ENCODE results near the gene GLIPR2. TPM values are rescaled to one million over a fixed set of nuclear protein-coding genes. Genes with fewer than 3 reads are reported as not detected.
A peak's percentile ranks its signal among the peaks of the same experiment; 100 is the strongest.
"Not testable (repeated sequence)": the region's sequence is repeated elsewhere in the genome, so short reads cannot be mapped to it uniquely, and the experiment has no call there.

The GLIPR2 gene, protein sequence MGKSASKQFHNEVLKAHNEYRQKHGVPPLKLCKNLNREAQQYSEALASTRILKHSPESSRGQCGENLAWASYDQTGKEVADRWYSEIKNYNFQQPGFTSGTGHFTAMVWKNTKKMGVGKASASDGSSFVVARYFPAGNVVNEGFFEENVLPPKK
- 10 to 100 TPM; 52.2 to 74.9 TPM for total RNA-seq
- long read RNA-seq, donor 1, transcript GLIPR2-202 (5 exons, 1,890 nt) = major isoform, 28 of 42 reads
- long read RNA-seq, donor 1, partial matches to known transcripts = 13 of 42 reads
- long read RNA-seq, donor 1, other reads (novel, unspliced or antisense) = 1 of 42 reads
- long read RNA-seq, donor 2, transcript GLIPR2-202 (5 exons, 1,890 nt) = major isoform, 50 of 73 reads
- long read RNA-seq, donor 2, partial matches to known transcripts = 17 of 73 reads
- long read RNA-seq, donor 2, other reads (novel, unspliced or antisense) = 6 of 73 reads

DNA sequence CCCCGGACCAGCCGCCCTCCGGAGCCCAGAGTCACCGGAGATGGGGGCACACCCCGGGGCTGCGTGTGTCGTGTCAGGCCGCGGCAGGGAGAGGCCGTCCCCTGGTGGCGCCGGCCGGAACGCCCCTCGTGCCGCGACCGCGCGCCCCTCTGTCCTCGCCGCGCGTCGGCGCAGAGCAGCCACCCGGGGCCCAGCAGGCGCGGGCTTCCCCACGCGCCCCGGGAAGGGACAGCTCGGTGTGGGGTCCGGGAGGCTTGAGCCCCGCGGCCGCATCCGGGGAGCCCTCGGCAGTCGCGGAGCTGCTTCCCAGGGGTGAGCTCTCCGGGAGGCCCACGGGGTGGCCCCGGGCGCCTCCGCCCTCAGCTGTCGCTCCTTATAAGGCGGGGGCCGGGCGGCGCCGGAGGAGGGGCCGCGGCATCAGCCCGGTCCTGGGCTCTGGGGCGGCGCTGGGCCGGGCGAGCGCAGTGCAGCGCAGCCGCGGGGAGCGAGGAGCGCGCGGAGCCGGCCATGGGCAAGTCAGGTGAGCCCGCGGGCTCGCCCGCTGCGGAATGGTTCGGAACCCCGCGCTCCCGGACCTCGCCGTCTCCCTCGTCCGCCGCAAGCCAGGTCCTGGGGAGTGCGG is at the start of gene GLIPR2:
TSS of gene GLIPR2 (plus strand) at position 462 of the 622 bp plus-strand sequence. CDS start at position 508, 46 bp downstream.
- intact Hi-C loops (cut with DNase I) = no loop called here
- peak; percentile 94 for DNase-seq (ENCODE audit: low spot score)

DNA sequence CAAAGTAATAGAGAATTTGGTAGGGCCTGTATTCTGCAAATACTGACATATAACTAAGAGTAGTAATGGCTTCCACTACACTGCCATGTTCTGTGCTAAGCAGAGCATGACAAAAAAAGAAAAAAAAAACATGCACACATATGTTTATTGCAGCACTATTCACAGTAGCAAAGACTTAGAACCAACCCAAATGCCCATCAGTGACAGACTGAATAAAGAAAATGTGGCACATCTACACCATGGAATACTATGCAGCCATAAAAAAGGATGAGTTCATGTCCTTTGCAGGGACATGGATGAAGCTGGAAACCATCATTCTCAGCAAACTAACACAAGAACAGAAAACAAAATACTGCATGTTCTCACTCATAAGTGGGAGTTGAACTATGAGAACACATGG is 49.5 kb upstream of the GLIPR2 start:
- intact Hi-C loops (cut with DNase I) = loop anchor here in 1 of 2 donors (5.0 kb wide), 1 partner anchor 330 kb away; no protein-coding TSS in a partner anchor

DNA sequence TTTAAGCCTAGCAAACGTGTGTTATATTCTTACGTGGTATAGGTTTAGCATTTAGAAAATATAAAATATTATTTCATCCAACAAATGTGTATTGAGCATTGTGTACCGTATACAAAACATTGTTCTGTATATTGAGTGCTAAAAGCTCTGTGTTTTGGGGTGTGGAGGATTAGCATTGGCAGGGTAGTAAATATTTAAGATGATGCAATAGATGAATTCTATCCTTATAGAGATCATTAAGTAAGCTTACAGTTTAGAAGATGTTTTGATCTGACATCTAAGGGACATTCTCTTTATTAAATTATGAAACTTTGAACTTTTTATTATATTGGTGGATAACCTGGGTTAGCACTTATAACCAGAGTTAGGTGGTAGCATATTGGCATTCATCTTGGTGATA is 48.5 kb upstream of the GLIPR2 start:
- intact Hi-C loops (cut with DNase I) = loop anchor here in 1 of 2 donors (5.0 kb wide), 1 partner anchor 329 kb away; no protein-coding TSS in a partner anchor
- DNase-seq (ENCODE audit: low spot score) = no peak

More for the DNA sequence above, 49.5 kb upstream of the GLIPR2 start:
- not testable (repeated sequence) for DNase-seq (ENCODE audit: low spot score)

DNA sequence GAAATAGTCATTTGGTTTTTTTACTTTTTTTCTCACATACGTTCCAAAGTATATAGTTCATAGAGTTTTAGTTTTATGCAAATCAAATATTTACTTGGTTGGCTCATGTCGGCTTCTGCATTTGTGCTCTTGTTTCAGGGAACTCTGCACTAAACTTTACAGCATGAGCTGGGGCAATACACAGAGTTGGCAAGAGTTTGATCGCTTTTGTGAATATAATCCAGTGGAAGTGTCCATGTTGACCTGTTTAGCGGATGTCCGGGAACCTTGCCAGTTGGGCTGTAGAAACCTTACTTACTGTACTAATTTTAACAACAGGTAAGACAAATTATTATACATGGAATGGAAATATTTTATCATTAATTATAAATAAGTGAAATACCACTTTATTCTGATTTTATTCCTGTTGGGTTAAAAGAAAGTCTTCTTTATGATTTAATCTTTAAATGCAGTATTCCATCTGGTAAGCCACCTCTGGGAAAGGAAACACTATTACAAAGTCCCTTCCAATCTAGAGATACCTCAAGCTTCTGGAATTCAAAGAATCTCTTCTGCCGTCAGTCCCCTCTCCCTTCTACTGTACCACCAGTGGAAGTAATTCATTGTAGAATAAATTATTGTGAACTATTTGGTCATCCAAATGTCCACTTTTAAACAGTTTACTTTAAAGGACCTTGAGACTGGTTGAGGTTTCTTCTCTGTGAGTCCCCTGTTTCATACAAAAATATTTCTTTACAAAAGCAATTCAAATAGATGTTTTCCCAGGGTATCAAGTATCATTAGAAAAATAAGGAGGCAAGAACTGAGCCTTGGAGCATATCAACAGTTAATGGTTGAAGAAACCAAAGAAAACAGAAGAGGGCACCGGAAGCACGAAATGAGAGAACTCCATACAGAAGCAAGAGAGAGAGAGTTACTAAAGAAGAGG is 45.2 kb upstream of the GLIPR2 start:
- intact Hi-C loops (cut with DNase I) = no loop called here
- DNase-seq (ENCODE audit: low spot score) = no peak

DNA sequence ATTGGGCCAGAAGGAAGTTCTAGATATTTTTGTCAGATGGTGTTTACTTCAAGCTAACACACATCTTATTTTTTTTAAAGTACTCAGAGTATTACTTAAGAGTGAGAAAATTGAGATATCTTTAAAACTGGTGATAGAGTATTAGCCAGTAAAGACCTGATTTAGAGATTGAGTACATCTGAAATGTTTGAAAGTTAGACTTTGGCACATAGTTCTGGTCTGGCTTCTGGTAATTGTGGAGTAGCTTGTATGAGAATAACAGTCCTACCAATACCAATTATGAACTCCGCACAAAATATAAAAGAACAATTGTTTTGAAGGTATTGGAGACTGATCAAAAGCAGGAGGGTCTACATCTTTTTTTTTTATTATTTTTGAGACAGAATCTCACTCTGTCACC is 44.5 kb upstream of the GLIPR2 start:
- intact Hi-C loops (cut with DNase I) = no loop called here

DNA sequence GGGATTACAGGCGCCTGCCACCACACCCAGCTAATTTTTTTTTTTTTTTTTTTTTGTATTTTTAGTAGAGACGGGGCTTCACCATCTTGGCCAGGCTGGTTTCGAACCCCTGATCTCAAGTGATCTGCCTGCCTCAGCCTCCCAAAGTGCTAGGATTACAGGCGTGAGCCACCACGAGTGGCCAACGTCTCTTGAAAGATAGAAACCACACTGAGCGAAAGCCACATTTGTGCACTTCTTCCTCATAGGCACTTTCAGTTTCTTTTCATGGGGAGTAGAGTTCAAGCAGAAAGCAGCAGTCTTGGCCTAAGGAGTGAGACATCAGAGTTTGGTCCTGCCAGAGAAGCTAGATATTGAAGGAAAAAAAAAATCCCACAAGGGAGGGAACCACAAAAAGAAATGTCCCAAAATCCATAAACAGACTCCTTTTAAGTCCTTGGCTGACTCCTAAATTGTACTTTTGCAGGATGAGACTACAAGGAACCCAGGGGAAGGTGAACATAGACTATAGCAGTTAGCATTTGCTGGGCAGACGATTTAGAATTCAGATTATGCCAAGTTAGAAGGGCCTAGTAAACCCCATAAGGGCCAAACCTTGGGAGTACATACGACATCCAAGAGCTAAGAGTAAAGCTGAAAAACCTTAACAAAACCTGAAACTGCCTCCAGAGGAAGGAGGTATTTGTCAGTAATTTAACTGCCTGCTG is 43.9 kb upstream of the GLIPR2 start:
- intact Hi-C loops (cut with DNase I) = no loop called here
- DNase-seq (ENCODE audit: low spot score) = no peak

More for the DNA sequence above, 44.5 kb upstream of the GLIPR2 start:
- DNase-seq (ENCODE audit: low spot score) = no peak

DNA sequence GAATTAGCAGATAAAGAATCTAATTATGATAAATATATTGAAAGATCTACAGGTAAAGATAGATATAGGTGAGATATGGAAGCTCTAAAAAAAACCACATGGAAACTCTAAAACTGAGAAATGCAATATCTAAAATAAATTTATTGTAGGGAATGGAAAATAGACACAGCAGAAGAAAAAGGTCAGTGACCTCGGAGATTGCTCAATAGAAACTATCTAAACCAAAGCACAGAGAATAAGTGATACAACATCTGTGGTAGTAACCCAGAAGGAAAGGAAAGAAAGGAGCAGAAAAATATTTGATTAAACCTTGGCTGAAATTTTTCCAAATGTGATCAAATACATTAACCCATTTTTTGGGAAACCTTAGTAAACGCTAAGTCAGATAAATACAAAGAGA is 43.1 kb upstream of the GLIPR2 start:
- intact Hi-C loops (cut with DNase I) = no loop called here
- no peak for DNase-seq (ENCODE audit: low spot score)

DNA sequence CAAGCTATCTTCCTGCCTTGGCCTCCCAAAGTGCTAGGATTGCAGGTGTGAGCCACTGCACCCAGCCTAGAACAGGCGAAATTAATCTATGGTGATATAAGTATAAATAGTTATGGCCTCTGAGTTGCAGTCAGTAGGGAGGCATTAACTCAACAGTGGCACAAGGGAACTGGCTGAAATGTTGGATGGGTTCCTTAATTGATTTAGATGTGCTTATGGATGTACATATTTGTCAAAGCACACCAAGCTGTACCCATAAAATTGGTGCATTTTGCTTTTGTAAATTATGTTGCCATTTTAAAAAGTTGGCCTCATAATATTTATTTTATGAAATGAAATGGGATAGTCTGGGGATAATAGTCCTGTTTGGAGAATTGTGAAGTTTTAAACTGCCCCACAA is 36.8 kb upstream of the GLIPR2 start:
- intact Hi-C loops (cut with DNase I) = no loop called here
- DNase-seq (ENCODE audit: low spot score) = no peak

DNA sequence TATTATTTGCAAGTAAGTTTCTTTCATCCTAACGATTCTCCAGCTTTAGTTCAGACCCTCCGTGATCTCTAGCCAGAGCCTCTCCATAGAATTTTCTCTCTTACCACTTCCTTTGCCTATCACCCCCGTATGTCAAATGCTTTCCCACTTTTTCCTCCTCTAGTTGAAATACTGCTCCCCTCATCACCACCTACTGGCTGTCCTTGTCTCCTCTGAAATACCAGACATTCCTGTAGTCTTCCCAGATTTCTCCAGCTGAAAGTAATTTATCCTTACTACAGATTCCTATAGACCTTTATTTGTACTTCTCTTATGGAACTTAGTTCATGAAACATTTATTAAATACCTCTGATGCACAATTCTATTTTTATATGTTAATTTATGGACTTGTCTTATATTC is 36.0 kb upstream of the GLIPR2 start:
- intact Hi-C loops (cut with DNase I) = no loop called here
- DNase-seq (ENCODE audit: low spot score) = no peak

DNA sequence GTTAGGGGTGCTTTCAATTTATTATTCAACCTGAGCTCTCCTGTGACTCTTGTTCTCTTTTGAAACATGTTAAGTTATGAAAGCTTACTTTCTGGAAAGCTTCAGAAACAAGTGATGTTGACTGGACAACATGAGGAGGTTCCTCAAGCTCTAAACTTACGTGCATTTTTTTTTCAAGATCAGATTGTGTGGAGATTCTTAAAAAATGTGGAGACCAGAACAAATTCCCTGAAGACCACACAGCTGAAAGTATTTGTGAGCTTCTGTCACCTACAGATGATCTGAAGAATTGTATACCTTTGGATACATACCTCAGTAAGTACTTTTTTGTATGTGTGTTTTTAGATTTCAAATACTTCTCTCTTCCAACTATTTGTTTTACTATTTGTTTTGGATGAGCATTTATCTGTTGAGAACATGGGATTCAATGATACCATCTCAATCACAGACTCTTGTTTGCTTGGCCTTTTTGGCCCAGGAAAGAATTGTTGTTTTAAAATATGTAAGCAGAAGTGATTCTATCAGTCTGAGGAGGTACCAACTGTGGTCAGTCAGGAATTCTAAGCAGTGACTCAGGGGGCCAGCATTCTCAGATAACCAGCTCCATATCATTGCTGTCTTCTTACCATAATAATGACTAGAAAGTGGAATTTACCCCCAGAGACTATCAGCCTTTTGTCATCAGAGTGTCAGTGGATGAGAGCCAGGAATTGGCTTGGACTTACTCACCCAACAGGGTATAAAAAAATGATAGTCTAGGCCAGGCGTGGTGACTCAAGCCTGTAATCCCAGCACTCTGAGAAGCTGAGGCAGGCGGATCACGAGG is 34.4 kb upstream of the GLIPR2 start:
- intact Hi-C loops (cut with DNase I) = loop anchor here in 1 of 2 donors (2.0 kb wide), 1 partner anchor 65 kb away; no protein-coding TSS in a partner anchor
- no peak for DNase-seq (ENCODE audit: low spot score)

DNA sequence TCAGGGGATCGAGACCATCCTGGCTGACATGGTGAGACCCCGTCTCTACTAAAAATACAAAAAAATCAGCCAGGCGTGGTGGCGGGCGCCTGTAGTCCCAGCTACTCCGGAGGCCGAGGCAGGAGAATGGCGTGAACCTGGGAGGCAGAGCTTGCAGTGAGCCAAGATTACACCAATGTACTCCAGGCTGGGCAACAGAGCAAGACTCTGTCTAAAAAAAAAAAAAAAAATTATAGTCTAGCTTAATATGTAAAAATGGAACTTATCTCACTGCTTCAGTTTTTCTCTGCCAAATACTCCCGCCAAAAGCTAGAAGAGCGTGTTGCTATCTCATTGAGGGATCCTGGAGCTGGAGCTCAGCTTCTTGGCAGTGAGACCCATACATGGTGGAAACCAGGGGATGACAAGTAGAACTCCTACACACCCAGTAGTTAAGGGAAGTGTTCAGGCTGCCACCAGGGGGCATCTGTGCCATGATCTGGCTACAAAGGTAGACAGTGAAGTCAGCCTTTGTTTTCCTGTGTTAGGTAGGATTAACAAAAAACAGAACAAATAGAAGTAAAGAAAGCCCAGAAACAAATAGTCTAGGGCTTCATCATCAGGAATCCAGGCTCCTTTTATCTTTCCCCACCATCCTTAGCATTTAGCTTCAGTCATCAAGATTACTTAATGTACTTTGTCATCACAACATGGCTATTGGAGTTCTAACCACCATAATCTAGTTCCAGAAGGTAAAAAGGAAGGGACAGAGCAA is 33.6 kb upstream of the GLIPR2 start:
- DNase-seq (ENCODE audit: low spot score) = peak; percentile 94
- intact Hi-C loops (cut with DNase I) = loop anchor here in 1 of 2 donors (2.0 kb wide), 1 partner anchor 64 kb away; no protein-coding TSS in a partner anchor

DNA sequence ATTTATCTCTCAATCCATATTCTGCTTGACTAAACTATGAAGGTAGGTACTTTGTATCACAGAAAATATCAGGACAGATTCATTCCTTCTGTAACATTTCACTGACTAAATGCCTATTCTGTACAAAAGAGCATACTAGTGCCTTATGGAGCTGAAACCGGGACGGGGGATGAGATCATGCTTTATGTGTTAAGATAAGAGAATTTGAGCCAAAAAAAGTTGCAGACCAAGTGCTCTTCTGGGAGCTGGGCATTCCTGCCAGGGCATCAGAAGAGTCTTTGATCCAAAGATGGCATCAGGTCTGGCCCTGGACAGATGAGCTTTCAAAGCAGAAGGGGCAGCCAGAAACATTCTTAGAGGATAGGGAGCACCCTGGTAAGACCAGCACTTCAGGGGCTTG is 27.5 kb upstream of the GLIPR2 start:
- no peak for DNase-seq (ENCODE audit: low spot score)
- intact Hi-C loops (cut with DNase I) = loop anchor here in 1 of 2 donors (5.0 kb wide), 1 partner anchor 1677 kb away; no protein-coding TSS in a partner anchor

DNA sequence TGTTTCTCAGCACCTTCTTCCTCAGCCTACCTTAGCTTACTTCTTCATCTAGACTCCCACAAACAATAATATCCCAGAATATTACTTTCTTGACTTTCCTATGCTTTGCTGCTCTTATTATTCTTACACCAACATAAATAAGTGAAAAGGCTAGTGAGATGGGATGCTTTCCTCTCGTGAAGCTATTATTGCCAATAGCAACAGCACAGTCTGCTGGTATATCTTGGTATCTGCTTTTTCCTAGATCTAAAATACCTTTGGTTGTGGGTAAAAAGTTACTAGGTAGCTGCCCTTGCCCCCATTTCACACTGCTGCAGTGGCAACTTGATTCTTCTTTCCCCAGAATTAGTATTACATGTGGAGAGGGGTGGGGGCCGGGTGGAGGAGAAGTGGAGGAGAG is 26.1 kb upstream of the GLIPR2 start:
- DNase-seq (ENCODE audit: low spot score) = no peak
- intact Hi-C loops (cut with DNase I) = no loop called here

DNA sequence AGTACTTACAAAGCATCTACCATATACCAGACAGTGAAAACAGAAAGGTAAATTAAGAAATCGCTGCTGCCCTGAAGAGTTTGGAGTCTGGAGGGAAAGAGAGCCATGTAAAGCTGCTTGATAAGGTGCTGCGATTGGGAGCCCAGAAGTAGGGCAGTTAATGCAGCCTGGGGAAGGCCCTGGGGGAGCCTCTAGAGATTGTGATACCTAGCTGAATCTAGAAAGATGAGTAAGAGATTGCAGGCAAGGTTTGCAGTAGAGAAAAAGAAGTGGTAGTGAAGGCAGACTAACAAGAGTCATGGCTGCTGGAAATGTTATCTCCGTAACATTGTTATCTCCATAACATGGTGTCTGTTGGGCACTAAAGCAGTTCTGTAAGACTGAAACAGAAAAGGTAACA is 24.0 kb upstream of the GLIPR2 start:
- no peak for DNase-seq (ENCODE audit: low spot score)
- intact Hi-C loops (cut with DNase I) = no loop called here

DNA sequence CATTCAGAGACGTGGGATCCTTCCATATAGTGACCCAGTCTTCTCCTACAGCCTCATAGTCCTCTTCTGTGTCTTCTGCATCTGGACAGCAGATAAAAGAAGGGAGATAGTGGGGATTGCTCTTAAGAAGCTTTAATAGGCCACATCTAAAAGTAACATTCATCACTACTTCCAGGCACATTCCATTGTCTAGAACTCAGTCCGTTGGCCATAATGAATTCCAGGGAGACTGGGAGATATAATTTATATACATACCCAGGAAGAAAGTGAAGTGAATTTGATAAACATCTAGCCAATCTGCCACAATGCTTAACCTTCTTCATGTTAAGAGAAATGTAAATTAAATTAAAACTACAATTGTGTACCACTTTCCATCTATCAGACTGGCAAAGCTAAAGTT is 22.5 kb upstream of the GLIPR2 start:
- DNase-seq (ENCODE audit: low spot score) = no peak
- intact Hi-C loops (cut with DNase I) = no loop called here

DNA sequence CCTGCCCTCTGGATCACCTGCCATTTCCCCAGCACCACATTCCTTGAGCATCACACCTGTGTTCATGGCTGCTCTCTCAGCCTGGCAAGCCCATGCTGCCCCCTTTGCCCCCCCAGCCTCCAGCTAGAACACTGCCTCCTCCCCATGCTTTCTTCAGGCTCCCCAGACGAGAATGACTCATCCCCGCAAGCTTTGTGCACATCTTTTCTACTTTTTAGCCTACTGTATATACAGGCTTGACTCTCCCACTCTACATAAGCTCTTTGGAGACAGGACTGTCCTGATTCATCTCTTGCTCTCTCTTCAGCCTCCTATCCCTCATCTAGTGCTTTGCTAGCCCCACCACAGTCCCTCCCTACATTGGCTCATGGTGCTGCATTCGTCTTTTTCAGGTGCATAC is 19.9 kb upstream of the GLIPR2 start:
- intact Hi-C loops (cut with DNase I) = no loop called here
- no peak for DNase-seq (ENCODE audit: low spot score)

DNA sequence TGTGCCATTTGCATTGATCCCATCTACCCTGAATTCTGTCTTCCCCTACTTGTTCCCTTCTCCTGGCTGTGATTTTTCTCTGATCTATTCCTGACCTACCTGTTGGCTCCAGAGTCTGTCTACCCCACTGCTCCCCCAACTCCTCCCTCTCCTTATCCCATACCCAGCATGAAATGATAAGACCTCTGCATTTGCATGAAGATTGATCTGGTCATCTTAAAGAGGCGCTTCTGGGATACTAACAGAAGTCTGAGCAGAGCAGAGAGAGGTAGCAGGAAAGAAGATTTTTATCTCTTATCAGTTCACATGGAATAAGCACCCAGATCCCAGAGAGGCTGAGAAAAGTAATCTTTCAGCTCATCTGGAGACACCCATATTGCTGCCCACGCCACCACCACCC is 18.3 kb upstream of the GLIPR2 start:
- no peak for DNase-seq (ENCODE audit: low spot score)
- intact Hi-C loops (cut with DNase I) = no loop called here

All from posterior vena cava (tissue), 2 donors.